22Rv1 (cell line): ENCODE measurements around the gene COL5A1.

Experiments
- CTCF ChIP-seq: fragments of 450-650 bp; IDR thresholded peaks from 2 replicates; pipeline ENCODE4 v1.5.1; 2017; ENCODE audit warnings: mild to moderate bottlenecking
- ZFX ChIP-seq: fragments of 450-650 bp; IDR thresholded peaks from 2 replicates; pipeline ENCODE4 v1.6.1; 2017; ENCODE audit warnings: antibody characterized with exemption, borderline replicate concordance

GRCh38 chr9:134728021-134728795 is 86.6 kb downstream of the COL5A1 start:
- no peak for TF ChIP-seq CTCF
- TF ChIP-seq ZFX = no peak
